GM12872 (cell line): ENCODE data around the gene RNF213.

ENCODE experiments used
- TF ChIP-seq, protein P1 (sequence below): IDR thresholded peaks from 3 replicates; pipeline ENCODE4 v1.5.1; 2011; ENCODE audit warnings: low read depth, mild to moderate bottlenecking, low read length, moderate library complexity; ENCODE audit not compliant: insufficient read depth

Gene RNF213

DNA sequence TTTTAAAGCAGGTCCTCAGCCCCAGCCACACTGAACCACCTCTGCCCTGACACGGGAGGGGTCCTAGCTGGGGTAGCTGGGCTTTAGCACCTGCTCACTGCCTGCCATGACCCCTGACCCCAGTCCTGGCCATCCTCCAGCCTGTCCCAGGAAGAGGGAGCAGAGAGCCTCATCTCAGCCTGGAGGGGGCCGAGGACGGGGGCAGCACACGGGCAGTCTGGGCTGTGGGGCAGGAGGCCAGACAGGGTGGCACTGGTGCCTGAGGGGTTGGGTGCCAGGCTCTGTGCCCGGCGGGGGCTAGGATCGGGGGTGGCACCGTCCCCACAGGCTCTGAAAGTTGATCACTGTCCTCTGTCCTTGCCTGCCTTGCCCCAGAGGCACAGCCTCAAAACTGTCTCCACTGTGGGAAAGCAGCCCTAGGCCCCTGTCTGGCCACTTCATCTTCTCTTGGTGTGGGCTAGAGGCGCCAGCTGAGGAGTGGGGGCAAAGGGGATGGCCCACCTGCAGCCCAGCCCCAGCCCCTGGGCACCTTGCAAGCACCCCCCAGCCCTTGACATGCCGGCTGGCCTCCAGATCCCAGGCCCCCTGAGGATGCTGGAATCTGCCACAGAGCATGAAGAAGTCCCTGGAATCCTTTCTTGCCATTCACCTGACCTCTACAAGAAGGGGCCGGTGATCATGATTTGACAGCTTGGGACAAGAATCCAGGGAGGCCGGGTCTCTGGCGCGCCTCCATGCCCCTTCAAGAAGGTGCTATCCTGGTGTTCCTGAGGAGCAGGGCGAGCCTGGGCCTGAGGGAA is 170.0 kb downstream of the RNF213 start:
- TF ChIP-seq, protein P1, sequence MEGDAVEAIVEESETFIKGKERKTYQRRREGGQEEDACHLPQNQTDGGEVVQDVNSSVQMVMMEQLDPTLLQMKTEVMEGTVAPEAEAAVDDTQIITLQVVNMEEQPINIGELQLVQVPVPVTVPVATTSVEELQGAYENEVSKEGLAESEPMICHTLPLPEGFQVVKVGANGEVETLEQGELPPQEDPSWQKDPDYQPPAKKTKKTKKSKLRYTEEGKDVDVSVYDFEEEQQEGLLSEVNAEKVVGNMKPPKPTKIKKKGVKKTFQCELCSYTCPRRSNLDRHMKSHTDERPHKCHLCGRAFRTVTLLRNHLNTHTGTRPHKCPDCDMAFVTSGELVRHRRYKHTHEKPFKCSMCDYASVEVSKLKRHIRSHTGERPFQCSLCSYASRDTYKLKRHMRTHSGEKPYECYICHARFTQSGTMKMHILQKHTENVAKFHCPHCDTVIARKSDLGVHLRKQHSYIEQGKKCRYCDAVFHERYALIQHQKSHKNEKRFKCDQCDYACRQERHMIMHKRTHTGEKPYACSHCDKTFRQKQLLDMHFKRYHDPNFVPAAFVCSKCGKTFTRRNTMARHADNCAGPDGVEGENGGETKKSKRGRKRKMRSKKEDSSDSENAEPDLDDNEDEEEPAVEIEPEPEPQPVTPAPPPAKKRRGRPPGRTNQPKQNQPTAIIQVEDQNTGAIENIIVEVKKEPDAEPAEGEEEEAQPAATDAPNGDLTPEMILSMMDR: no peak

DNA sequence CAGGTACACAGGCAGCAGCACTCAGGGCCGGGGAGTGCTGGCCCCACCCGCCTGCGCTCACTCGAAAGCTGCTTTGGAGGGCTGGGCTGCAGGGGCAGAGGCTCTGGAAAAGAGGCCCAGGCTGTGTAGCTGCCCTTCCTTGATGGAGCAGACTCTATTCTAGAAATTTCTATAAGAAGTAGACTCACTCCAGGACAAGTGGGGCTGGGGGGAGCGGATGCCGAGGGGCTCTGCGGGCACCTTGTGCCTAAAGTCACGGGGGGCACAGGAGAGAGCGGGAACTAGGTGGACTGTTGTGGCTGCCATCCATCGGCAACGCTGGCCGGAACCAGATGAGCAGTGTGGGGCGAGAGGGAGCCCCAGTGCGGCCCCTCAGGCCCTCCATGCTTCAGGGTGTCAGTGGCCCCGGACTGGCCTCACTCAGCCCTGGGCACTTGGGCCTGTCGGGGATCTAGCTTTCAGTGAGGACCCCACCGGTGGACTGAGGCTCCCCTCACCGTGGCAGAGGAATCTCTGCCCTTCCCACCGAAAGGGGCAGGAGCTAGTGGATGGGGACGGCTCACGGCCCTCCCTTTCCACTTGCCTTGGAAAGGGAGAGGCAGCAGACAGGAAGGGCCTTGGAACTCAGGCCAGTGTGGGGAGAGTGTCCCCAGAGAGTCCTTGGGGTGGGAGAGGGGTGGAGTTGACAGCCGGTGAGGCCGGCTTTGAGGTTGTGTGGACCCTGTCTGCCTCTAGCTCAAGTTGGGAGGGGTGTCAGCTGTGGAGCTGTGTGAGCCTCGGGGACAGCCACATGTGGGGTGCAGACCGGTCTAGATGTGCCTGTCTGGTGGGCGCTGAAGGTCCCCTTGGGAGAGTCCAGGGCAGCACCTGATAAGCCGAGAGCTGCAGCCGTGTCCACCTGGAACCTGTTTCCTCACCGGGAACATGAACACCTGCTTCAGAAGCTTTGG is 170.9 kb downstream of the RNF213 start:
- TF ChIP-seq, protein P1: no peak

DNA sequence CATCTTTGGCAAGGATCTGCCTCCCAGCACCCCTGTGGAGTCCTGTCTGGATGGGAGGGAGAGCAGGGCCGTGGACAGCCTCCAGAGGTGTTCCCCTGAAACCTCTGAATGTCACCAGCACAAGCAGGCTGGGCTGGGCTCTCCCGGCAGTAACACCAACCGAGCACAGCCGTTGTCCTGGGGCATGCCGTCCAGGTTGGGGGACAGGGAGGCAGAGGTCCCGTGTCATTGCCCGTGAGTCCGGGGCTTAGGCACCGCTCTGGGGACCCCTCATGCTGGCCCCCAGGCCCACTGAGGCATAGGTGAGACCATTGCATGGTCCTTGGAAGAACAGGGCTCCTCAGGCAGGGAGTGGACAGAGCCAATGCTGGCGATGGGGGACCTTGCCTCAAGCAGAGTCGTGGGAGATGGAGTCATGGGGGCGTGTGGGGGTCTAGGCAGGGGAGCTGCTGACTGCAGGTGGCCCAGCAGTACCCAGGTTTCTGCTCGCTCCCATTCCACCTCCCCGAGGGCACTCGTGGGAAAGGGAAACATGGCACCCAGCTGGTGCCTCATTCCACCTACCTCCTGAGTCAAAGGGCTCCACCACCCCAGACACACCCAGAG is 171.8 kb downstream of the RNF213 start:
- TF ChIP-seq, protein P1: no peak

DNA sequence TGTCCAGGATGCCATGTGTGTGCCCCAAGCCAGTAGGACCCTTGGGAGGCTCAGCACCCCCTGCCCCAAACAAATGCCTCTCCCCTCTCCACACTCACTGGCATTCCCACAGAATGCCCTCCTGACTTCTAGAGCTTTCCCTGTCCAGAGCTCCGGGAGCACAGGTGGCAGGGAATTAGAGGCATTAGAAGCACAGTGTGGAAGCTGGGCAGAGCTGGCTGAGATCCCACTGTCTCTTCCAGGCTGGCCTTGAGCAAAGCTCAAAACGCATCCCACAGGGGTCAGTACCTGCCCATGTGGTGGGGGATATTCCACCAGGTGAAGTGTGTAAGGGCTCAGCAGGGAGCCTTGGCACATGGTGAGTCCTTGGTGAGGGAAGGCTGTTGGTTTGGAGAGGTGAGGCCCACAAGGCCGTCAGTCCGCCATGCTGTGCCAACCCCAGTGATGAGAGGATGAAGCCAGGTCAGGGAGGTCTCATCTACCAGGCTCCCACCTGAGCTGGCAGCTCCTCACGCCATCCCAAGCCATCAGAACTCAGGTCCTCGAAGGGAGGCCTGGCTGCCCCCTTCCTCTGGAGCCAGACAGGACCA is 172.4 kb downstream of the RNF213 start:
- TF ChIP-seq, protein P1: no peak

DNA sequence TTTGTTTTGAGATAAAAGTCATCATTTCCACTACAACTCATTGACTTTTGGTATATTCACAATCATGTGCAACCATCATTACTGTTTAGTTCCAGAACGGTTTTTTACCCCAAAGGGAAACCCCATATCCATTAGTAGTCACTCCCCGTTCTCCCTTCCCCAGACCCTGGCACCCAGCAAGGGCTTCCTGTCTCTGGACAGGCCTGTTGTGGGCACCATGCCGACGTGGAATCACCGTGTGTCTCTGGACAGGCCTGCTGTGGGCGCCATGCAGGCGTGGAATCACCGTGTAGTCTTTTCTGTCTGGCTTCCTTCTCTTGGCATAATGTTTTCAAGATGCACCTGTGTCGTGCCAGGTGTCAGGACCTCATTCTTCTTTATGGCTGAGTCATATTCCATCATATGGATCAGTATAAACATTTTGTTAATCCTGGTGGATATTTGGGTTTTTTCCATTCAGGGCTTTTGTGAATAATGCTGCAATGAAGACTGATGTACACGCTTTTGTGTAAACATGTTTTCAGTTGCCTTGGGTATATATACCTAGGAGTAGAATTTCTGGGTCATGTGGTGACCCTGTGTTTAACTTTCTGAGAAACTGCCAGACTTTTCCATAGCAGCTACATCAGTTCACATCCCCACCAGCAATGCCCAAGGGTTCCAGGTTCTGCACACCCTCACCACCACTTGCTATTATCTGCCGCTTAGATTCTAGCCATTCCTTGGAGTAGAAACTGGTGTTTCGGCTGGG is 173.4 kb downstream of the RNF213 start:
- TF ChIP-seq, protein P1: no peak

DNA sequence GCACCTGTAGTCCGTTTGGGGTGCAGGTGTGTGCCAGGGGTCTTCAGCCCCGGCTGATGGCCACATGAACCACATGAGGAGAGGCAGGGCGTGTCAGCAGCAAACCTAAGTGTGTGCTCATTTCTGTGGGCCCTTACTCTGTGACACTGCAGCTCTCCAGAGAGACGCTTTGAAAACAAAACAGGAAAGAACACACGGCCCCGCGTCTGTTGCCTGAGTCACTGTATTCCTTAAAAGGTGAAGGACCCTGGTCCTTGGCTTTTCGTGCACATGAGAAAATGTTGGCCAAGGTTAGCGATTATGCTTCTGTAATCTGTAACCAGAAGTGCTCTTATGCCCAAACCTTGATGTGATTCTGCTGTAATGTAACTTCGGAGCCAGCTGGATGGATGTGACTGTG is 176.9 kb downstream of the RNF213 start:
- TF ChIP-seq, protein P1: no peak
